ENCODE data around the gene FANCE. TPM values are rescaled to one million over a fixed set of nuclear protein-coding genes. Genes with fewer than 3 reads are reported as not detected.

FANCE gene
- total RNA-seq, 2 experiments from 2014 or later, result 16.3 TPM

- CTCF ChIA-PET, result interaction anchor here (1.3 to 1.4 kb wide), 2 partner anchors 15 to 72 kb away, joined by 4 read pairs; no protein-coding TSS in a partner anchor
- no peak overlapping the region for H3K27ac Mint-ChIP-seq
- H3K27me3 Mint-ChIP-seq (ENCODE audit: low read depth), result no peaks in the 10 kb centered on the region
Measured at GRCh38 chr6:35480176-35480575, 28.0 kb downstream of the FANCE start.

GRCh38 chr6:35481226-35481625 is 29.1 kb downstream of the FANCE start:
- Mint-ChIP-seq H3K27me3 (ENCODE audit: low read depth) (no peaks in the 10 kb centered on the region), H3K27ac (no peak overlapping the region), H3K4me3 (no peak overlapping the region), H3K9me3 (no peaks in the 10 kb centered on the region), H3K36me3 (ENCODE audit: low read depth) (no peaks in the 10 kb centered on the region), H3K4me1 (ENCODE audit: low read depth) (no peaks in the 10 kb centered on the region)
- no peak for DNase-seq
- intact Hi-C loops (cut with micrococcal nuclease), result no loop called here
- CTCF ChIA-PET, result interaction anchor here (1.3 to 1.4 kb wide), 2 partner anchors 13 to 71 kb away, joined by 4 to 6 read pairs; partner anchors contain the start of gene RPL10A

More at GRCh38 chr6:35480176-35480575, 28.0 kb downstream of the FANCE start:
- H3K9me3 Mint-ChIP-seq, result no peaks in the 10 kb centered on the region
- DNase-seq, result no peak
- no peaks in the 10 kb centered on the region for H3K4me1 Mint-ChIP-seq (ENCODE audit: low read depth)
- no peaks in the 10 kb centered on the region for H3K36me3 Mint-ChIP-seq (ENCODE audit: low read depth)
- H3K4me3 Mint-ChIP-seq, result no peak overlapping the region
- intact Hi-C loops (cut with micrococcal nuclease), result no loop called here

GRCh38 chr6:35483062-35483461 is 30.9 kb downstream of the FANCE start:
- Mint-ChIP-seq H3K36me3 (ENCODE audit: low read depth) (no peaks in the 10 kb centered on the region), H3K4me3 (no peak overlapping the region), H3K4me1 (ENCODE audit: low read depth) (peaks cover 2% of the 10 kb centered on the region), H3K27ac (no peak overlapping the region), H3K27me3 (ENCODE audit: low read depth) (no peaks in the 10 kb centered on the region), H3K9me3 (no peaks in the 10 kb centered on the region)
- no peak for DNase-seq
- intact Hi-C loops (cut with micrococcal nuclease), result no loop called here
- CTCF ChIA-PET, result interaction anchor here (0.7 kb wide), 1 partner anchor 21 kb away, joined by 3 read pairs; no protein-coding TSS in a partner anchor

GRCh38 chr6:35483490-35483889 is 31.4 kb downstream of the FANCE start:
- CTCF ChIA-PET, result no interaction called here
- intact Hi-C loops (cut with micrococcal nuclease), result no loop called here
- no peak overlapping the region for H3K27ac Mint-ChIP-seq

GRCh38 chr6:35483893-35484645 is 31.9 kb downstream of the FANCE start:
- no peak overlapping the region for H3K27ac Mint-ChIP-seq
- H3K27me3 Mint-ChIP-seq (ENCODE audit: low read depth), result no peaks in the 10 kb centered on the region
- H3K36me3 Mint-ChIP-seq (ENCODE audit: low read depth), result no peaks in the 10 kb centered on the region
- DNase-seq, result no peak
- no peak overlapping the region for H3K4me3 Mint-ChIP-seq
- CTCF ChIA-PET, result no interaction called here
- no peaks in the 10 kb centered on the region for H3K9me3 Mint-ChIP-seq
- peaks cover 3% of the 10 kb centered on the region for H3K4me1 Mint-ChIP-seq (ENCODE audit: low read depth)
- intact Hi-C loops (cut with micrococcal nuclease), result no loop called here

More at GRCh38 chr6:35483490-35483889, 31.4 kb downstream of the FANCE start:
- Mint-ChIP-seq H3K4me1 (ENCODE audit: low read depth) (peaks cover 3% of the 10 kb centered on the region), H3K36me3 (ENCODE audit: low read depth) (no peaks in the 10 kb centered on the region), H3K4me3 (no peak overlapping the region), H3K27me3 (ENCODE audit: low read depth) (no peaks in the 10 kb centered on the region), H3K9me3 (no peaks in the 10 kb centered on the region)
- DNase-seq, result no peak

- H3K36me3 Mint-ChIP-seq (ENCODE audit: low read depth), result no peaks in the 10 kb centered on the region
- H3K27me3 Mint-ChIP-seq (ENCODE audit: low read depth), result no peaks in the 10 kb centered on the region
- H3K27ac Mint-ChIP-seq, result no peak overlapping the region
- no peak for DNase-seq
- H3K4me1 Mint-ChIP-seq (ENCODE audit: low read depth), result peaks cover 3% of the 10 kb centered on the region
- CTCF ChIA-PET, result no interaction called here
- no peaks in the 10 kb centered on the region for H3K9me3 Mint-ChIP-seq
- no peak overlapping the region for H3K4me3 Mint-ChIP-seq
- intact Hi-C loops (cut with micrococcal nuclease), result no loop called here
Measured at GRCh38 chr6:35484921-35485392, 32.8 kb downstream of the FANCE start.

GRCh38 chr6:35485402-35485877 is 33.3 kb downstream of the FANCE start:
- no peaks in the 10 kb centered on the region for H3K27me3 Mint-ChIP-seq (ENCODE audit: low read depth)
- no peak overlapping the region for H3K27ac Mint-ChIP-seq
- H3K4me3 Mint-ChIP-seq, result no peak overlapping the region
- CTCF ChIA-PET, result interaction anchor here (0.5 kb wide), 1 partner anchor 13 kb away, joined by 5 read pairs; no protein-coding TSS in a partner anchor
- H3K9me3 Mint-ChIP-seq, result no peaks in the 10 kb centered on the region
- intact Hi-C loops (cut with micrococcal nuclease), result no loop called here
- peaks cover 3% of the 10 kb centered on the region for H3K4me1 Mint-ChIP-seq (ENCODE audit: low read depth)
- no peaks in the 10 kb centered on the region for H3K36me3 Mint-ChIP-seq (ENCODE audit: low read depth)
- no peak for DNase-seq

- no peak overlapping the region for H3K4me3 Mint-ChIP-seq
- CTCF ChIA-PET, result interaction anchor here (0.5 kb wide), 1 partner anchor 13 kb away, joined by 5 read pairs; no protein-coding TSS in a partner anchor
- peaks cover 3% of the 10 kb centered on the region for H3K4me1 Mint-ChIP-seq (ENCODE audit: low read depth)
- no peak overlapping the region for H3K27ac Mint-ChIP-seq
- no peaks in the 10 kb centered on the region for H3K9me3 Mint-ChIP-seq
- intact Hi-C loops (cut with micrococcal nuclease), result no loop called here
- no peak for DNase-seq
- no peaks in the 10 kb centered on the region for H3K27me3 Mint-ChIP-seq (ENCODE audit: low read depth)
- H3K36me3 Mint-ChIP-seq (ENCODE audit: low read depth), result no peaks in the 10 kb centered on the region
Measured at GRCh38 chr6:35486005-35486925, 34.1 kb downstream of the FANCE start.

GRCh38 chr6:35487658-35488516 is 35.7 kb downstream of the FANCE start:
- H3K36me3 Mint-ChIP-seq (ENCODE audit: low read depth), result no peaks in the 10 kb centered on the region
- H3K4me1 Mint-ChIP-seq (ENCODE audit: low read depth), result peaks cover 3% of the 10 kb centered on the region
- H3K9me3 Mint-ChIP-seq, result no peaks in the 10 kb centered on the region
- no peak for DNase-seq
- no peaks in the 10 kb centered on the region for H3K27me3 Mint-ChIP-seq (ENCODE audit: low read depth)
- CTCF ChIA-PET, result no interaction called here
- intact Hi-C loops (cut with micrococcal nuclease), result no loop called here
- no peak overlapping the region for H3K27ac Mint-ChIP-seq
- no peak overlapping the region for H3K4me3 Mint-ChIP-seq

GRCh38 chr6:35488517-35488862 is 36.4 kb downstream of the FANCE start:
- Mint-ChIP-seq H3K4me1 (ENCODE audit: low read depth) (peaks cover 3% of the 10 kb centered on the region), H3K4me3 (no peak overlapping the region), H3K27me3 (ENCODE audit: low read depth) (no peaks in the 10 kb centered on the region), H3K36me3 (ENCODE audit: low read depth) (no peaks in the 10 kb centered on the region), H3K9me3 (no peaks in the 10 kb centered on the region), H3K27ac (no peak overlapping the region)
- intact Hi-C loops (cut with micrococcal nuclease), result no loop called here
- CTCF ChIA-PET, result no interaction called here
- DNase-seq, result no peak

GRCh38 chr6:35489066-35489465 is 36.9 kb downstream of the FANCE start:
- Mint-ChIP-seq H3K4me3 (no peak overlapping the region), H3K4me1 (ENCODE audit: low read depth) (peaks cover 5% of the 10 kb centered on the region), H3K27me3 (ENCODE audit: low read depth) (no peaks in the 10 kb centered on the region), H3K9me3 (no peaks in the 10 kb centered on the region), H3K27ac (no peak overlapping the region), H3K36me3 (ENCODE audit: low read depth) (no peaks in the 10 kb centered on the region)
- intact Hi-C loops (cut with micrococcal nuclease), result no loop called here
- DNase-seq, result no peak
- CTCF ChIA-PET, result no interaction called here
